Ovary (tissue), 3 donors: ENCODE measurements around the gene SGO2.

ENCODE experiments used
- CTCF ChIP-seq, 3 donors: fragments of 450-650 bp in 2 of 3; fragments of 200-600 bp in 1 of 3; IDR thresholded peaks; one replicate each; pipeline versions ENCODE4 v1.5.1 to v1.8.0; 2016 to 2022; ENCODE audit warnings: antibody characterized with exemption in 3 of 3, mild to moderate bottlenecking in 1 of 3
- EP300 ChIP-seq: sonication (generic); formaldehyde crosslinking; IDR thresholded peaks from one replicate; pipeline ENCODE4 v1.6.1; 2017; ENCODE audit warnings: antibody characterized with exemption
- POLR2A ChIP-seq: fragments of 450-650 bp; IDR thresholded peaks from one replicate; pipeline ENCODE4 v1.6.1; 2017; ENCODE audit warnings: antibody characterized with exemption, mild to moderate bottlenecking, moderate library complexity
- donor health status: DM: no; HTN: no; CAD: no.

- TF ChIP-seq CTCF (IDR thresholded peaks at IDR 0.05) (no peak), POLR2A (no peak), EP300 (no peak)
Observed at GRCh38 chr2:200600549-200601225, 74.7 kb downstream of the SGO2 start.
